Fibroblast of mammary gland (primary cell): Measurements from ENCODE around the gene PIP5K1A.
"Not testable (repeated sequence)": the region's sequence is repeated elsewhere in the genome, so short reads cannot be mapped to it uniquely, and the experiment has no call there.

Experiments used
- DNase-seq: peaks from one replicate; pipeline ENCODE4 v3.0.0-alpha.2; 2010; ENCODE audit warnings: low read depth
- H3K4me3 ChIP-seq: 2 replicates; pipeline ENCODE4 v1.5.1; 2011; ENCODE audit warnings: low read depth, mild to moderate bottlenecking, low read length, moderate library complexity; ENCODE audit not compliant: control insufficient read depth
- CTCF ChIP-seq: conservative IDR thresholded peaks from 2 replicates; pipeline ENCODE4 v1.5.1; 2011; ENCODE audit warnings: low read depth, low read length, inconsistent platforms; ENCODE audit not compliant: control insufficient read depth, insufficient read depth

The PIP5K1A gene

GRCh38 chr1:151192047-151192446 is 6.3 kb upstream of the PIP5K1A start:
- TF ChIP-seq CTCF = no peak
- no peak for DNase-seq
- no peak overlapping the region for H3K4me3 ChIP-seq

- DNase-seq = no peak
- TF ChIP-seq CTCF = no peak
- H3K4me3 ChIP-seq = no peak overlapping the region
Observed at GRCh38 chr1:151193304-151193703, 5.0 kb upstream of the PIP5K1A start.

GRCh38 chr1:151193856-151194255 is 4.5 kb upstream of the PIP5K1A start:
- no peak overlapping the region for H3K4me3 ChIP-seq
- TF ChIP-seq CTCF = no peak
- DNase-seq = no peak

GRCh38 chr1:151194894-151195594 is 3.3 kb upstream of the PIP5K1A start:
- peak; percentile 95 for DNase-seq
- peak overlapping the region; percentile 29 for H3K4me3 ChIP-seq

GRCh38 chr1:151196292-151196800 is 2.0 kb upstream of the PIP5K1A start:
- peak; percentile 91 for DNase-seq
- H3K4me3 ChIP-seq = peak overlapping the region; percentile 29
- TF ChIP-seq CTCF = peak; percentile 69

GRCh38 chr1:151197863-151198253 is 494 bp upstream of the PIP5K1A start:
- DNase-seq = no peak
- TF ChIP-seq CTCF = no peak

GRCh38 chr1:151199873-151200581 is 1.7 kb downstream of the PIP5K1A start:
- peak overlapping the region; percentile 100 for H3K4me3 ChIP-seq
- TF ChIP-seq CTCF = no peak
- DNase-seq = peak; percentile 89

More at GRCh38 chr1:151197863-151198253, 494 bp upstream of the PIP5K1A start:
- H3K4me3 ChIP-seq = peak overlapping the region; percentile 100

- H3K4me3 ChIP-seq, DNase-seq: not testable (repeated sequence)
Observed at GRCh38 chr1:151205381-151205965, 7.1 kb downstream of the PIP5K1A start.
